ENCODE data around the gene ELAVL3. TPM values are rescaled to one million over a fixed set of nuclear protein-coding genes. Genes with fewer than 3 reads are reported as not detected.
"Not testable (repeated sequence)": the region's sequence is repeated elsewhere in the genome, so short reads cannot be mapped to it uniquely, and the experiment has no call there.

The ELAVL3 gene
- total RNA-seq, 8 experiments from 2014 or later: 0.22 to 95.6 (median 47.7) TPM

GRCh38 chr19:11445141-11445540 is 35.7 kb downstream of the ELAVL3 start:
- H3K4me1 ChIP-seq (replicated peaks in 1 of 2): no peaks in the 10 kb centered on the region
- H3K4me3 ChIP-seq: no peak overlapping the region
- in situ Hi-C loops (cut with MboI; ENCODE audit: low pct_unique_long_range_greater_than_20kb in 2 of 9, low sequenced_read_pairs in 9 of 9, unreplicated experiment in 9 of 9): no loop called here
- WGBS, 10 experiments: no CpG with 5 or more reads among the region's 13 CpGs
- H3K27ac ChIP-seq: no peak overlapping the region
- ATAC-seq (replicated peaks in 6 of 8): no peak

GRCh38 chr19:11444059-11444458 is 36.8 kb downstream of the ELAVL3 start:
- no peaks in the 10 kb centered on the region for H3K4me1 ChIP-seq (replicated peaks in 1 of 2)
- WGBS, 10 experiments: 87 to 100% methylated on average over 1 to 3 of the region's 5 CpGs; no CpG with 5 or more reads in 8 of the 10 experiments
- no peak overlapping the region for H3K4me3 ChIP-seq
- in situ Hi-C loops (cut with MboI; ENCODE audit: low pct_unique_long_range_greater_than_20kb in 2 of 9, low sequenced_read_pairs in 9 of 9, unreplicated experiment in 9 of 9): no loop called here
- H3K27ac ChIP-seq: no peak overlapping the region
- ATAC-seq (replicated peaks in 6 of 8): no peak

GRCh38 chr19:11437955-11438354 is 42.9 kb downstream of the ELAVL3 start:
- no peak for ATAC-seq (replicated peaks in 6 of 8)
- WGBS, 10 experiments: 83 to 100% (median 92%) methylated on average over 1 to 9 of the region's 9 CpGs; no CpG with 5 or more reads in 6 of the 10 experiments
- peaks cover 5 to 15% of the 10 kb centered on the region in 2 donors for H3K4me1 ChIP-seq (replicated peaks in 1 of 2)
- in situ Hi-C loops (cut with MboI; ENCODE audit: low pct_unique_long_range_greater_than_20kb in 2 of 9, low sequenced_read_pairs in 9 of 9, unreplicated experiment in 9 of 9): no loop called here
- no peak overlapping the region for H3K27ac ChIP-seq
- no peak overlapping the region for H3K4me3 ChIP-seq

- peak overlapping the region; percentile 34 to 89 for H3K27ac ChIP-seq
Observed at GRCh38 chr19:11435833-11436313, 45.0 kb downstream of the ELAVL3 start.

GRCh38 chr19:11435057-11435832 is 45.6 kb downstream of the ELAVL3 start, which contains the start of the genes ODAD3 and PRKCSH:
Gene ODAD3 (minus strand): TSS chr19:11435121. CDS start chr19:11435016, 105 bp downstream.
Gene PRKCSH (plus strand): TSS chr19:11435635. CDS start chr19:11436118, 483 bp downstream.
- Histone ChIP-seq H3K4me1 (replicated peaks in 1 of 2) (peaks cover 5 to 15% of the 10 kb centered on the region in 2 donors), H3K4me3 (peak within 1 kb of the TSS; percentile 44 to 77 (median 72)), H3K27ac (peak within 1 kb of the TSS; percentile 76 to 89)
- ATAC-seq (replicated peaks in 6 of 8): peak; percentile 92 to 94 (median 94)
- WGBS, 10 experiments: 0% methylated on average over 1 to 19 of the region's 53 CpGs; no CpG with 5 or more reads in 3 of the 10 experiments
- in situ Hi-C loops (cut with MboI; ENCODE audit: low pct_unique_long_range_greater_than_20kb in 2 of 9, low sequenced_read_pairs in 9 of 9, unreplicated experiment in 9 of 9): no loop called here

More at GRCh38 chr19:11435833-11436313, 45.0 kb downstream of the ELAVL3 start:
- in situ Hi-C loops (cut with MboI; ENCODE audit: low pct_unique_long_range_greater_than_20kb in 2 of 9, low sequenced_read_pairs in 9 of 9, unreplicated experiment in 9 of 9): no loop called here
- 0 to 26% (median 0%) methylated on average over 2 to 5 of the region's 21 CpGs; no CpG with 5 or more reads in 4 of the 10 experiments for WGBS, 10 experiments
- H3K4me1 ChIP-seq (replicated peaks in 1 of 2): peaks cover 5 to 15% of the 10 kb centered on the region in 2 donors
- peak overlapping the region; percentile 44 to 77 (median 72) for H3K4me3 ChIP-seq
- ATAC-seq (replicated peaks in 6 of 8): peak in 3 of 8 experiments; percentile 4 to 10 (median 5)

GRCh38 chr19:11434703-11435056 is 46.2 kb downstream of the ELAVL3 start:
- H3K27ac ChIP-seq: peak overlapping the region; percentile 76 to 89
- H3K4me3 ChIP-seq: peak overlapping the region; percentile 31 to 77 (median 72)
- ATAC-seq (replicated peaks in 6 of 8): peak in 7 of 8 experiments; percentile 0 to 34 (median 29)
- in situ Hi-C loops (cut with MboI; ENCODE audit: low pct_unique_long_range_greater_than_20kb in 2 of 9, low sequenced_read_pairs in 9 of 9, unreplicated experiment in 9 of 9): no loop called here
- 4 to 20% (median 7%) methylated on average over 1 to 4 of the region's 9 CpGs; no CpG with 5 or more reads in 7 of the 10 experiments for WGBS, 10 experiments
- H3K4me1 ChIP-seq (replicated peaks in 1 of 2): peaks cover 5 to 15% of the 10 kb centered on the region in 2 donors

GRCh38 chr19:11433526-11433925 is 47.3 kb downstream of the ELAVL3 start:
- ATAC-seq (replicated peaks in 6 of 8); H3K27ac ChIP-seq; in situ Hi-C loops (cut with MboI; ENCODE audit: low pct_unique_long_range_greater_than_20kb in 2 of 9, low sequenced_read_pairs in 9 of 9, unreplicated experiment in 9 of 9); H3K4me3 ChIP-seq: not testable (repeated sequence)
- WGBS, 10 experiments: 60 to 100% (median 93%) methylated on average over 1 to 3 of the region's 3 CpGs; no CpG with 5 or more reads in 3 of the 10 experiments
- H3K4me1 ChIP-seq (replicated peaks in 1 of 2): peaks cover 5 to 15% of the 10 kb centered on the region in 2 donors

GRCh38 chr19:11426656-11427055 is 54.2 kb downstream of the ELAVL3 start:
- ATAC-seq (replicated peaks in 6 of 8): no peak
- Histone ChIP-seq H3K27ac (no peak overlapping the region), H3K4me3 (no peak overlapping the region), H3K4me1 (replicated peaks in 1 of 2) (peaks cover 2 to 7% of the 10 kb centered on the region in 2 donors)
- 76 to 100% (median 85%) methylated on average over 1 to 7 of the region's 19 CpGs; no CpG with 5 or more reads in 4 of the 10 experiments for WGBS, 10 experiments
- in situ Hi-C loops (cut with MboI; ENCODE audit: low pct_unique_long_range_greater_than_20kb in 2 of 9, low sequenced_read_pairs in 9 of 9, unreplicated experiment in 9 of 9): no loop called here

- in situ Hi-C loops (cut with MboI; ENCODE audit: low pct_unique_long_range_greater_than_20kb in 2 of 9, low sequenced_read_pairs in 9 of 9, unreplicated experiment in 9 of 9): no loop called here
- H3K4me1 ChIP-seq (replicated peaks in 1 of 2): peaks cover 8 to 15% of the 10 kb centered on the region in 2 donors
- 90% methylated on average over 2 of the region's 28 CpGs; no CpG with 5 or more reads in 9 of the 10 experiments for WGBS, 10 experiments
Observed at GRCh38 chr19:11425719-11426457, 55.0 kb downstream of the ELAVL3 start.

GRCh38 chr19:11423791-11424181 is 57.1 kb downstream of the ELAVL3 start:
- Histone ChIP-seq H3K4me3 (peak overlapping the region in 1 of 5 donors; percentile 10), H3K27ac (no peak overlapping the region), H3K4me1 (replicated peaks in 1 of 2) (peaks cover 13 to 22% of the 10 kb centered on the region in 2 donors)
- WGBS, 10 experiments: 0 to 19% methylated on average over 1 to 5 of the region's 22 CpGs; no CpG with 5 or more reads in 8 of the 10 experiments
- ATAC-seq (replicated peaks in 6 of 8): no peak
- in situ Hi-C loops (cut with MboI; ENCODE audit: low pct_unique_long_range_greater_than_20kb in 2 of 9, low sequenced_read_pairs in 9 of 9, unreplicated experiment in 9 of 9): no loop called here

More at GRCh38 chr19:11425719-11426457, 55.0 kb downstream of the ELAVL3 start:
- Histone ChIP-seq H3K4me3 (no peak overlapping the region), H3K27ac (no peak overlapping the region)
- ATAC-seq (replicated peaks in 6 of 8): no peak

- peaks cover 13 to 27% of the 10 kb centered on the region in 2 donors for H3K4me1 ChIP-seq (replicated peaks in 1 of 2)
- WGBS, 10 experiments: 14 to 100% (median 50%) methylated on average over 1 to 9 of the region's 27 CpGs; no CpG with 5 or more reads in 1 of the 10 experiments
- in situ Hi-C loops (cut with MboI; ENCODE audit: low pct_unique_long_range_greater_than_20kb in 2 of 9, low sequenced_read_pairs in 9 of 9, unreplicated experiment in 9 of 9): no loop called here
- peak overlapping the region in 1 of 5 donors; percentile 23 for H3K4me3 ChIP-seq
- H3K27ac ChIP-seq: no peak overlapping the region
- ATAC-seq (replicated peaks in 6 of 8): no peak
Observed at GRCh38 chr19:11423164-11423790, 57.6 kb downstream of the ELAVL3 start.
